Stimulated activated CD4-positive, alpha-beta T cell treated with anti-CD3 and anti-CD28 coated beads, TNF-alpha, amount 100 ng/mL, for 48 hours (primary cell): ENCODE data around the gene KLKB1.
"Not testable (repeated sequence)": the region's sequence is repeated elsewhere in the genome, so short reads cannot be mapped to it uniquely, and the experiment has no call there.

Experiments used
- DNase-seq, 3 donors: peaks; one replicate each; pipeline ENCODE4 v3.0.0-alpha.2; 2020; ENCODE audit warnings: low read depth in 3 of 3

Gene KLKB1

GRCh38 chr4:186265250-186265649 lies 37.9 kb downstream of the KLKB1 start:
- DNase-seq = not testable (repeated sequence)

GRCh38 chr4:186265683-186266652 lies 38.7 kb downstream of the KLKB1 start, which contains the start of gene F11:
Gene F11 (plus strand): TSS chr4:186266189. CDS start chr4:186267137, 948 bp downstream.
- DNase-seq = no peak

GRCh38 chr4:186266729-186267456 lies 39.6 kb downstream of the KLKB1 start:
- no peak for DNase-seq

- no peak for DNase-seq
Observed at GRCh38 chr4:186271081-186271678, 43.9 kb downstream of the KLKB1 start.

- DNase-seq = no peak
Observed at GRCh38 chr4:186272699-186273391, 45.5 kb downstream of the KLKB1 start.

- DNase-seq = not testable (repeated sequence)
Observed at GRCh38 chr4:186273392-186273789, 46.1 kb downstream of the KLKB1 start.

GRCh38 chr4:186283311-186283710 lies 56.0 kb downstream of the KLKB1 start:
- no peak for DNase-seq

- DNase-seq = no peak
Observed at GRCh38 chr4:186285147-186285546, 57.8 kb downstream of the KLKB1 start.

GRCh38 chr4:186286581-186286980 lies 59.3 kb downstream of the KLKB1 start:
- no peak for DNase-seq

GRCh38 chr4:186291256-186291890 lies 64.1 kb downstream of the KLKB1 start:
- no peak for DNase-seq

- peak in 1 of 3 donors; percentile 2 for DNase-seq
Observed at GRCh38 chr4:186294160-186294559, 66.9 kb downstream of the KLKB1 start.

- no peak for DNase-seq
Observed at GRCh38 chr4:186296481-186296880, 69.2 kb downstream of the KLKB1 start.

GRCh38 chr4:186297013-186297645 lies 69.8 kb downstream of the KLKB1 start:
- no peak for DNase-seq

GRCh38 chr4:186298031-186298647 lies 70.8 kb downstream of the KLKB1 start:
- DNase-seq = no peak

GRCh38 chr4:186299291-186299690 lies 72.0 kb downstream of the KLKB1 start:
- DNase-seq = no peak

- DNase-seq = no peak
Observed at GRCh38 chr4:186300659-186301390, 73.5 kb downstream of the KLKB1 start.

- no peak for DNase-seq
Observed at GRCh38 chr4:186304216-186304615, 76.9 kb downstream of the KLKB1 start.

- no peak for DNase-seq
Observed at GRCh38 chr4:186304866-186305505, 77.7 kb downstream of the KLKB1 start.

GRCh38 chr4:186307497-186307896 lies 80.2 kb downstream of the KLKB1 start:
- no peak for DNase-seq
